ENCODE measurements around the gene COASY.

GRCh38 chr17:42514867-42515266, 47.1 kb upstream of the COASY start:
- TF ChIP-seq REST (IDR thresholded peaks at IDR 0.05): no peak
- no peak for TF ChIP-seq GABPA (IDR thresholded peaks at IDR 0.05 in 1 of 2, conservative IDR thresholded peaks at IDR 0.05 in 1 of 2)
- no peak for TF ChIP-seq CTCF (IDR thresholded peaks at IDR 0.05; ENCODE audit: low read depth, low read length, missing input control)
